ENCODE measurements around the gene KCNK3. TPM values are rescaled to one million over a fixed set of nuclear protein-coding genes. Genes with fewer than 3 reads are reported as not detected.

Gene KCNK3
- total and polyA plus RNA-seq, 10 donors = 0.61 to 6.0 (median 2.0) TPM

DNA sequence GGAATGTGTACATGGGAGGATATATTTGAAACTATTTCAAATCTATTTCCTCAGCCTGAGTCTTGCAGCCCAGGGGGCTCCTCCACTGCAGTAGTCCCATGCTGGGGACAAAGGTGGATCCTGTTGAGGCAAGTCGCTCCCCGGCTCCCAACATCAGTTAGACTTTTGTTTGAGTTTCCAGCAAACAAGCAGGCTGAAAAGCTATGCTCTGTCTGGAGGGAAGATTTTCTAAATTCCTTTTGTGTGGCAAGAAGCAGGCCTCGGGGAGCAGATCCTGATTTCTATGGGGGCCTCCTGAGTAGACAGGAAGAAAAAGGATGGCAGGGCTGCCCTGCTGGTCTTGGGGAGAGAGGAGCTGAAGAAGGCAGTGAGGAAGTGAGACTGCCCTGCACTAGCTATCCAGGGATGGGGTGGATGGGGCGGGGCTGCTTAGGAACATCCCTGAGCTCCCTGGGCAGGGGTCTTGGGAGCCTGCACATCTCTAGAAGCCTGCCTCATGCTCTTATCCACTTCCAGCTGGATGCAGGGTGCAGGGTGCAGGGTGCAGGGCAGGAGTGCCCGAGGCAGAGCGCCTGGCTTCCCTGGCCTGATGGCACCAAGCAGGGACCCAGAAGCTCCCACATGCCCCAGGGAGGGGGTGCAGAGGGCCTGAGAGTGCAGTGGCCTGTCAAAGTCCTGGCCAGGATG, 45.4 kb upstream of the KCNK3 start:
- no peaks in the 10 kb centered on the region for H3K9me3 ChIP-seq
- H3K27ac ChIP-seq = no peak overlapping the region
- intact Hi-C loops (cut with DNase I; ENCODE audit: low total_unique reads) = no loop called here
- peaks cover 0 to 18% (median 4%) of the 10 kb centered on the region in 6 donors for H3K4me1 ChIP-seq
- 77 to 90% (median 85%) methylated on average over 5 to 6 of the region's 6 CpGs for WGBS, 5 donors
- H3K27me3 ChIP-seq (replicated peaks in 1 of 7) = peaks cover 0 to 11% (median 0%) of the 10 kb centered on the region in 7 donors
- TF ChIP-seq POLR2A (IDR thresholded peaks at IDR 0.05) (no peak), POLR2AphosphoS5 (IDR thresholded peaks at IDR 0.05) (no peak)
- TF ChIP-seq, protein P1, sequence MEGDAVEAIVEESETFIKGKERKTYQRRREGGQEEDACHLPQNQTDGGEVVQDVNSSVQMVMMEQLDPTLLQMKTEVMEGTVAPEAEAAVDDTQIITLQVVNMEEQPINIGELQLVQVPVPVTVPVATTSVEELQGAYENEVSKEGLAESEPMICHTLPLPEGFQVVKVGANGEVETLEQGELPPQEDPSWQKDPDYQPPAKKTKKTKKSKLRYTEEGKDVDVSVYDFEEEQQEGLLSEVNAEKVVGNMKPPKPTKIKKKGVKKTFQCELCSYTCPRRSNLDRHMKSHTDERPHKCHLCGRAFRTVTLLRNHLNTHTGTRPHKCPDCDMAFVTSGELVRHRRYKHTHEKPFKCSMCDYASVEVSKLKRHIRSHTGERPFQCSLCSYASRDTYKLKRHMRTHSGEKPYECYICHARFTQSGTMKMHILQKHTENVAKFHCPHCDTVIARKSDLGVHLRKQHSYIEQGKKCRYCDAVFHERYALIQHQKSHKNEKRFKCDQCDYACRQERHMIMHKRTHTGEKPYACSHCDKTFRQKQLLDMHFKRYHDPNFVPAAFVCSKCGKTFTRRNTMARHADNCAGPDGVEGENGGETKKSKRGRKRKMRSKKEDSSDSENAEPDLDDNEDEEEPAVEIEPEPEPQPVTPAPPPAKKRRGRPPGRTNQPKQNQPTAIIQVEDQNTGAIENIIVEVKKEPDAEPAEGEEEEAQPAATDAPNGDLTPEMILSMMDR (IDR thresholded peaks at IDR 0.05 in 8 of 11, conservative IDR thresholded peaks at IDR 0.05 in 3 of 11) = no peak
- peak; percentile 36 for DNase-seq
- H3K4me3 ChIP-seq = no peak overlapping the region
- H3K36me3 ChIP-seq = no peaks in the 10 kb centered on the region

GRCh38 chr2:26647981-26648380, 44.5 kb upstream of the KCNK3 start:
- no peaks in the 10 kb centered on the region for H3K9me3 ChIP-seq
- intact Hi-C loops (cut with DNase I; ENCODE audit: low total_unique reads) = no loop called here
- WGBS, 5 donors = 74 to 92% (median 85%) methylated on average over 3 of the region's 3 CpGs
- DNase-seq = peak; percentile 47
- H3K27me3 ChIP-seq (replicated peaks in 1 of 7) = peaks cover 0 to 11% (median 0%) of the 10 kb centered on the region in 7 donors
- TF ChIP-seq POLR2AphosphoS5 (IDR thresholded peaks at IDR 0.05) (no peak), POLR2A (IDR thresholded peaks at IDR 0.05) (no peak)
- no peaks in the 10 kb centered on the region for H3K36me3 ChIP-seq
- H3K4me3 ChIP-seq = no peak overlapping the region
- no peak overlapping the region for H3K27ac ChIP-seq
- H3K4me1 ChIP-seq = peaks cover 0 to 18% (median 4%) of the 10 kb centered on the region in 6 donors

DNA sequence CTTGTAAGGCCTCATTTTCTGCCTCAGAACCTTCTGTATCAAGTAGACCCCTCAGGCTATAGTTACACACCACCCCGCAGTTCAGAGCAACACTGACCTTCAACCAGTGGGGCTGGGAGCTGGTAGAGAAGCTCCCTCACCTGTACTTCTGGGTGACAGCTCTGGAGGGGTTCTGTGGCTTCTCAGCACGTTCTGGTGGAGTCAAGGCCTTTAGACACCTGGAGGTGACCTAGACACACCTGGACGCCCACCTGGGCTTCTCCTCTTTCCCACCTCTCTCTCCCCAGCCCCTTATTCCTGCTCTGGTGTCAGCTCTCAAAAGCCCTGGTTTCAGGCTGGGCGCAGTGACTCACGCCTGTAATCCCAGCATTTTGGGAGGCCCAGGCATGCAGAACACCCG, 44.0 kb upstream of the KCNK3 start:
- WGBS, 5 donors = 67 to 85% (median 82%) methylated on average over 5 to 6 of the region's 6 CpGs
- peak; percentile 31 for DNase-seq
- Histone ChIP-seq H3K27me3 (replicated peaks in 1 of 7) (peaks cover 0 to 11% (median 0%) of the 10 kb centered on the region in 7 donors), H3K4me1 (peaks cover 0 to 18% (median 4%) of the 10 kb centered on the region in 6 donors), H3K27ac (no peak overlapping the region), H3K4me3 (no peak overlapping the region), H3K36me3 (no peaks in the 10 kb centered on the region), H3K9me3 (no peaks in the 10 kb centered on the region)
- TF ChIP-seq, protein P1 (IDR thresholded peaks at IDR 0.05 in 8 of 11, conservative IDR thresholded peaks at IDR 0.05 in 3 of 11) = no peak
- TF ChIP-seq POLR2AphosphoS5 (IDR thresholded peaks at IDR 0.05) (no peak), POLR2A (IDR thresholded peaks at IDR 0.05) (no peak)
- intact Hi-C loops (cut with DNase I; ENCODE audit: low total_unique reads) = no loop called here

DNA sequence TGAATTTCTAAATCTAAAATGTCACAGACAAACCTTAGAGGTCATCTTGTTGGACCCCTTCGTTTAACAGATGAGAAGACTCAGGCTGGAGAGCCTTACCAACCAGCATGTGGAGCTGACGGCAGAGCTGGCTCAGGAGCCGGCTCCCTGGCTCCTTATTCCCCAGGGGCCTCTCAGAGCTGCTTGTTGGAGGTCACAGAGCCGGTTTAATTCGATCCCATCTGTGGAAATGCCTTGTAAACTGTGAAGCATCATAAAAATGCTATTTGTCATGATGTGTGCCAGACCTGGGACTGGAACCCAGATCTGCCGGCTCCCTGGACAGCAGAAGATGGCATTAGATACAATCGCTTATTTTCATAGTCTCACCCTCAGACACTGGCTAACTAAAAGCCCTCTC, 43.2 kb upstream of the KCNK3 start:
- Histone ChIP-seq H3K27me3 (replicated peaks in 1 of 7) (peaks cover 0 to 8% (median 0%) of the 10 kb centered on the region in 7 donors), H3K27ac (no peak overlapping the region), H3K9me3 (no peaks in the 10 kb centered on the region), H3K36me3 (no peaks in the 10 kb centered on the region), H3K4me3 (no peak overlapping the region), H3K4me1 (peaks cover 0 to 18% (median 4%) of the 10 kb centered on the region in 6 donors)
- intact Hi-C loops (cut with DNase I; ENCODE audit: low total_unique reads) = no loop called here
- 70 to 79% (median 75%) methylated on average over 6 to 7 of the region's 7 CpGs for WGBS, 5 donors
- no peak for TF ChIP-seq POLR2AphosphoS5 (IDR thresholded peaks at IDR 0.05)
- TF ChIP-seq, protein P1 (IDR thresholded peaks at IDR 0.05 in 8 of 11, conservative IDR thresholded peaks at IDR 0.05 in 3 of 11) = no peak
- no peak for TF ChIP-seq POLR2A (IDR thresholded peaks at IDR 0.05)
- DNase-seq = peak; percentile 20

All from spleen (tissue), 11 donors.